Glutamatergic neuron (in vitro differentiated cells): ENCODE measurements around the gene NCAPD2. TPM values are rescaled to one million over a fixed set of nuclear protein-coding genes. Genes with fewer than 3 reads are reported as not detected.

Experiments
- DNase-seq: peaks from one replicate; pipeline ENCODE4 v3.0.0; 2022
- H3K27ac Mint-ChIP-seq: one replicate; pipeline ENCODE4 v1.8.0; 2020; ENCODE audit warnings: mild to moderate bottlenecking, mixed read lengths, inconsistent platforms; ENCODE audit not compliant: unreplicated experiment
- H3K27me3 Mint-ChIP-seq: one replicate; pipeline ENCODE4 v1.8.0; 2020; ENCODE audit warnings: mild to moderate bottlenecking, moderate library complexity, mixed read lengths, inconsistent platforms; ENCODE audit not compliant: unreplicated experiment
- H3K36me3 Mint-ChIP-seq: one replicate; pipeline ENCODE4 v1.8.0; 2020; ENCODE audit warnings: mild to moderate bottlenecking, mixed read lengths, inconsistent platforms; ENCODE audit not compliant: unreplicated experiment
- H3K4me1 Mint-ChIP-seq: one replicate; pipeline ENCODE4 v1.8.0; 2020; ENCODE audit warnings: mild to moderate bottlenecking, low read depth, mixed read lengths, inconsistent platforms; ENCODE audit not compliant: unreplicated experiment
- H3K4me3 Mint-ChIP-seq: one replicate; pipeline ENCODE4 v1.8.0; 2020; ENCODE audit warnings: mild to moderate bottlenecking, mixed read lengths, inconsistent platforms; ENCODE audit not compliant: unreplicated experiment
- H3K9me3 Mint-ChIP-seq: one replicate; pipeline ENCODE4 v1.8.0; 2020; ENCODE audit warnings: mild to moderate bottlenecking, moderate library complexity, mixed read lengths, inconsistent platforms; ENCODE audit not compliant: unreplicated experiment
- CTCF ChIP-seq: fragments of 200-600 bp; sonication (generic); IDR thresholded peaks from one replicate; pipeline ENCODE4 v1.5.0; 2021; ENCODE audit not compliant: partially characterized antibody, unreplicated experiment
- total RNA-seq: library from RNA; stranded (reverse); fragmentation: NEBNext Ultra II Directional; extraction: Animal tissue kit (Norgen Biotek cat#: 25700); gene quantifications from one replicate; pipeline ENCODE4 v1.2.1, GENCODE V29; 2021; ENCODE audit not compliant: unreplicated experiment

Gene NCAPD2
- total RNA-seq, 1 donor from 2014 or later: 29.3 TPM

- H3K27ac Mint-ChIP-seq: no peak overlapping the region
- TF ChIP-seq CTCF: no peak
- no peak overlapping the region for H3K4me3 Mint-ChIP-seq
- no peaks in the 10 kb centered on the region for H3K27me3 Mint-ChIP-seq
- DNase-seq: no peak
- H3K36me3 Mint-ChIP-seq: no peaks in the 10 kb centered on the region
- no peaks in the 10 kb centered on the region for H3K9me3 Mint-ChIP-seq
- H3K4me1 Mint-ChIP-seq: no peaks in the 10 kb centered on the region
These were observed 14.2 kb downstream of the NCAPD2 start for GRCh38 chr12:6508087-6508486.

GRCh38 chr12:6520186-6520585 is 26.3 kb downstream of the NCAPD2 start:
- Mint-ChIP-seq H3K4me1 (no peaks in the 10 kb centered on the region), H3K27ac (no peak overlapping the region), H3K27me3 (no peaks in the 10 kb centered on the region), H3K9me3 (no peaks in the 10 kb centered on the region), H3K36me3 (no peaks in the 10 kb centered on the region), H3K4me3 (no peak overlapping the region)
- DNase-seq: no peak
- no peak for TF ChIP-seq CTCF

- no peak overlapping the region for H3K27ac Mint-ChIP-seq
- no peaks in the 10 kb centered on the region for H3K27me3 Mint-ChIP-seq
- H3K9me3 Mint-ChIP-seq: no peaks in the 10 kb centered on the region
- TF ChIP-seq CTCF: no peak
- no peak overlapping the region for H3K4me3 Mint-ChIP-seq
- H3K4me1 Mint-ChIP-seq: no peaks in the 10 kb centered on the region
- no peaks in the 10 kb centered on the region for H3K36me3 Mint-ChIP-seq
- no peak for DNase-seq
These were observed 28.3 kb downstream of the NCAPD2 start for GRCh38 chr12:6522193-6522592.

GRCh38 chr12:6523708-6524107 is 29.8 kb downstream of the NCAPD2 start:
- Mint-ChIP-seq H3K27me3 (no peaks in the 10 kb centered on the region), H3K36me3 (no peaks in the 10 kb centered on the region), H3K4me1 (no peaks in the 10 kb centered on the region), H3K27ac (no peak overlapping the region), H3K9me3 (no peaks in the 10 kb centered on the region), H3K4me3 (no peak overlapping the region)
- no peak for DNase-seq
- TF ChIP-seq CTCF: no peak

GRCh38 chr12:6524648-6525047 is 30.7 kb downstream of the NCAPD2 start:
- no peak overlapping the region for H3K27ac Mint-ChIP-seq
- no peak for TF ChIP-seq CTCF
- H3K9me3 Mint-ChIP-seq: peaks cover under 1% of the 10 kb centered on the region
- H3K4me3 Mint-ChIP-seq: no peak overlapping the region
- no peak for DNase-seq
- peaks cover 4% of the 10 kb centered on the region for H3K4me1 Mint-ChIP-seq
- H3K27me3 Mint-ChIP-seq: no peaks in the 10 kb centered on the region
- no peaks in the 10 kb centered on the region for H3K36me3 Mint-ChIP-seq
